HG02798 (cell line): ENCODE data around the gene SAMHD1.
"Not testable (repeated sequence)": the region's sequence is repeated elsewhere in the genome, so short reads cannot be mapped to it uniquely, and the experiment has no call there.

Source experiments
- ATAC-seq: cut with Tn5 transposase; IDR thresholded peaks from one replicate; pipeline ENCODE4 v1.9.1; 2021; ENCODE audit warnings: mild to moderate bottlenecking; ENCODE audit not compliant: unreplicated experiment, poor library complexity

SAMHD1 gene

GRCh38 chr20:36951198-36951978, at the start of gene SAMHD1:
Gene SAMHD1 (minus strand): TSS chr20:36951708. CDS start chr20:36951643, 65 bp downstream.
- ATAC-seq = peak; percentile 93

- not testable (repeated sequence) for ATAC-seq
Measured at GRCh38 chr20:37000171-37000570, 48.7 kb upstream of the SAMHD1 start.

- ATAC-seq = no peak
Measured at GRCh38 chr20:36998652-36999051, 47.1 kb upstream of the SAMHD1 start.

- no peak for ATAC-seq
Measured at GRCh38 chr20:36997121-36997520, 45.6 kb upstream of the SAMHD1 start.

- not testable (repeated sequence) for ATAC-seq
Measured at GRCh38 chr20:36994221-36994620, 42.7 kb upstream of the SAMHD1 start.

- ATAC-seq = no peak
Measured at GRCh38 chr20:36992802-36993334, 41.4 kb upstream of the SAMHD1 start.

- no peak for ATAC-seq
Measured at GRCh38 chr20:36991703-36992102, 40.2 kb upstream of the SAMHD1 start.

GRCh38 chr20:36989797-36990196, 38.3 kb upstream of the SAMHD1 start:
- ATAC-seq = no peak

- no peak for ATAC-seq
Measured at GRCh38 chr20:36988494-36988966, 37.0 kb upstream of the SAMHD1 start.

- ATAC-seq = no peak
Measured at GRCh38 chr20:36984257-36984638, 32.7 kb upstream of the SAMHD1 start.

GRCh38 chr20:36975099-36975818, 23.8 kb upstream of the SAMHD1 start:
- no peak for ATAC-seq

GRCh38 chr20:36974660-36975059, 23.2 kb upstream of the SAMHD1 start:
- ATAC-seq = no peak

GRCh38 chr20:36971103-36971502, 19.6 kb upstream of the SAMHD1 start:
- no peak for ATAC-seq

- no peak for ATAC-seq
Measured at GRCh38 chr20:36969478-36970186, 18.1 kb upstream of the SAMHD1 start.

GRCh38 chr20:36969051-36969450, 17.5 kb upstream of the SAMHD1 start:
- ATAC-seq = no peak

GRCh38 chr20:36967636-36968035, 16.1 kb upstream of the SAMHD1 start:
- no peak for ATAC-seq

GRCh38 chr20:36966965-36967364, 15.5 kb upstream of the SAMHD1 start:
- not testable (repeated sequence) for ATAC-seq

- not testable (repeated sequence) for ATAC-seq
Measured at GRCh38 chr20:36962354-36962941, 10.9 kb upstream of the SAMHD1 start.

- ATAC-seq = no peak
Measured at GRCh38 chr20:36959242-36959641, 7.7 kb upstream of the SAMHD1 start.
